Nephron (organoid): Measurements from ENCODE around the gene GTPBP4.

Experiments
- H3K27ac Mint-ChIP-seq, 3 experiments: 2 replicates each; pipeline ENCODE4 v1.8.0; 2020; ENCODE audit warnings: mixed read lengths in 3 of 3, mild to moderate bottlenecking in 2 of 3, moderate library complexity in 1 of 3
- H3K27me3 Mint-ChIP-seq: 2 replicates; pipeline ENCODE4 v1.8.0; 2021; ENCODE audit warnings: low read depth, mild to moderate bottlenecking, moderate library complexity, mixed read lengths
- H3K36me3 Mint-ChIP-seq: 2 replicates; pipeline ENCODE4 v1.8.0; 2020; ENCODE audit warnings: low read depth, mixed read lengths
- H3K4me1 Mint-ChIP-seq: 2 replicates; pipeline ENCODE4 v1.8.0; 2020; ENCODE audit warnings: mixed read lengths
- H3K4me3 Mint-ChIP-seq, 3 experiments: 2 replicates each; pipeline ENCODE4 v1.8.0; 2020; ENCODE audit warnings: mild to moderate bottlenecking in 3 of 3, mixed read lengths in 3 of 3, moderate library complexity in 2 of 3
- H3K9me3 Mint-ChIP-seq: 2 replicates; pipeline ENCODE4 v1.8.0; 2020; ENCODE audit warnings: mixed read lengths
- CTCF ChIP-seq, 3 experiments: fragments of 200-600 bp; sonication (generic); IDR thresholded peaks; one replicate each; pipeline ENCODE4 v1.5.0; 2021; ENCODE audit warnings: antibody characterized with exemption in 3 of 3; ENCODE audit not compliant: unreplicated experiment in 3 of 3

The GTPBP4 gene

GRCh38 chr10:947051-947450 lies 41.2 kb upstream of the GTPBP4 start:
- H3K27me3 Mint-ChIP-seq: no peaks in the 10 kb centered on the region
- H3K9me3 Mint-ChIP-seq: no peaks in the 10 kb centered on the region
- no peaks in the 10 kb centered on the region for H3K4me1 Mint-ChIP-seq
- H3K36me3 Mint-ChIP-seq: no peaks in the 10 kb centered on the region
- TF ChIP-seq CTCF (IDR thresholded peaks at IDR 0.05; ENCODE audit: unreplicated experiment in 3 of 3): no peak
- no peak overlapping the region for H3K27ac Mint-ChIP-seq
- no peak overlapping the region for H3K4me3 Mint-ChIP-seq

- H3K27ac Mint-ChIP-seq: no peak overlapping the region
- H3K4me3 Mint-ChIP-seq: no peak overlapping the region
- H3K36me3 Mint-ChIP-seq: no peaks in the 10 kb centered on the region
- no peak for TF ChIP-seq CTCF (IDR thresholded peaks at IDR 0.05; ENCODE audit: unreplicated experiment in 3 of 3)
- no peaks in the 10 kb centered on the region for H3K9me3 Mint-ChIP-seq
- H3K27me3 Mint-ChIP-seq: no peaks in the 10 kb centered on the region
- no peaks in the 10 kb centered on the region for H3K4me1 Mint-ChIP-seq
Measured at GRCh38 chr10:947881-948280, 40.4 kb upstream of the GTPBP4 start.

DNA sequence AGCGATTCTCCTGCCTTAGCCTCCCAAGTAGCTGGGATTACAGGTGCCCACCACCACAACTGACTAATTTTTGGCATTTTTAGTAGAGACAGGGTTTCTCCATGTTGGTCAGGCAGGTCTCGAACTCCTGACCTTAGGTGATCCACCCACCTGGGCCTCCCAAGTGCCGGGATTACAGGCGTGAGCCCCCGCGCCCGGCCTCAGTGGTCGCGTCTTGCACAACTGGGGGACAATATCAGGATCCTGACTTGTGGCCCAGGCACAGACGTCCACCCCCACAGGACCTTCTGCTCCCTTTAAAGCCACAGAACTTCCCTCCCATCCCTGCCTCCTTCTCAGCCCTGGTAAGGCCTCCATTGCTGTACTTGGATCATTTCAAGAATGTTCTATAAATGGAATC lies 39.9 kb upstream of the GTPBP4 start:
- no peaks in the 10 kb centered on the region for H3K36me3 Mint-ChIP-seq
- TF ChIP-seq CTCF (IDR thresholded peaks at IDR 0.05; ENCODE audit: unreplicated experiment in 3 of 3): no peak
- H3K9me3 Mint-ChIP-seq: no peaks in the 10 kb centered on the region
- no peak overlapping the region for H3K27ac Mint-ChIP-seq
- H3K4me3 Mint-ChIP-seq: no peak overlapping the region
- no peaks in the 10 kb centered on the region for H3K4me1 Mint-ChIP-seq
- no peaks in the 10 kb centered on the region for H3K27me3 Mint-ChIP-seq

DNA sequence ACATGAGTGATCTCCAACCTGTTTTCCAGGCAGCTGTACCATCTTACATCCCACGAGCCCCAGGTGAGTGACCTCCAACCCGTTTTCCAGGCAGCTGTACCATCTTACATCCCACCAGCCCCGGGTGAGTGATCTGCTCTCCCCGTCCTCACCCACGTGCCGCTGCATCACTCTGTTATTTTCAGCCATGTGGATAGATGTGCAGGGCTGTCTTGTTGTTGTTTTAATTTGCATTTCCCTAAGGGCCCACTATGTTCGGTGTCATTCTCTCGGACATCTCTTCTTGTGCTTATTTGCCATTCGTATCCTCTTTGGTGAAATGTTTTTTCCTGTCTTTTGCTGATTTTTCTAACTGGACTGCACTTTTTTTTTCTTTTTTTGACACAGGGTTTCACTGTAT lies 38.8 kb upstream of the GTPBP4 start:
- Mint-ChIP-seq H3K27ac (no peak overlapping the region), H3K9me3 (no peaks in the 10 kb centered on the region), H3K36me3 (no peaks in the 10 kb centered on the region), H3K4me3 (no peak overlapping the region), H3K4me1 (no peaks in the 10 kb centered on the region), H3K27me3 (peaks cover 5% of the 10 kb centered on the region)
- no peak for TF ChIP-seq CTCF (IDR thresholded peaks at IDR 0.05; ENCODE audit: unreplicated experiment in 3 of 3)

DNA sequence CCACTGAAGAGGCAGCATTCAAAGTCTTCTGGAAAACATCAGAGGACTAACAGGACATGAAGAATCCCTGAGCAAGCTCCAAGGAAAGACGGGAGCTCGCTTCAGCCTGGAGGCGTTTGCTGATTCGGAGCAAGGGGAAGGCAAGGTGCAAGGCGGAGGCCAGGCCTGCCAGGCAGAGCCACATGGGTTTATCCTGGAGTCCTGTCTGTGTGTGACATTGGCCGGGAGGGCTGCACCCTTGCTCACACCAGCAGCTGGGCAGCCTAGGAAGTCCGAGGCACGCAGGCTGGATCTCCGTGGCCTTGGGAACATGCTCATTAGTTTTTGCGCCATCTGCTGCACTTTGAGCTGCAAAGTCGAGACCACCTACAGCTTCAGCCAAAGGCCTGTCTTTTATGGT lies 34.4 kb upstream of the GTPBP4 start:
- no peak overlapping the region for H3K4me3 Mint-ChIP-seq
- H3K9me3 Mint-ChIP-seq: no peaks in the 10 kb centered on the region
- H3K27me3 Mint-ChIP-seq: peaks cover 20% of the 10 kb centered on the region
- TF ChIP-seq CTCF (IDR thresholded peaks at IDR 0.05; ENCODE audit: unreplicated experiment in 3 of 3): no peak
- no peak overlapping the region for H3K27ac Mint-ChIP-seq
- no peaks in the 10 kb centered on the region for H3K4me1 Mint-ChIP-seq
- no peaks in the 10 kb centered on the region for H3K36me3 Mint-ChIP-seq

DNA sequence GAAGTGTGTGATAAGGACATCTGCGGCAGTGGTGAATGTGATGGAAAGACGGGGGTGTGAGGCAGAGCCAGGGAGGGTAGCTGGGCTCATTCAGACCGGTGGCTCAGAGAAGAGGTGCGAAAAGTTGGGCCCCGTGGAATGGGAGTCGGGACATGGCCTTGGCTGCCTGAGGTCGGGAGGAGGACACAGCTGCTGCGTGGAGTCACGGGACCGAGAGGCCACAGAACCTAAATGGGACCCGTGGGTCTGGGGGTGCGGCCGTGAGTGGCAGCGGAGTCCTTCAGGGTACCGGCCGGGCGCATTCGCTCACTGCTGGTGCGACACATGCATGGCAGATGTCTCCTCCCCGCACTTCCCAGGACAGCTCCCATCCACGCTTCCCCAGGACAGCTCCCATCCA lies 33.8 kb upstream of the GTPBP4 start:
- Mint-ChIP-seq H3K9me3 (no peaks in the 10 kb centered on the region), H3K4me1 (no peaks in the 10 kb centered on the region), H3K4me3 (no peak overlapping the region), H3K36me3 (no peaks in the 10 kb centered on the region), H3K27ac (no peak overlapping the region), H3K27me3 (peaks cover 22% of the 10 kb centered on the region)
- TF ChIP-seq CTCF (IDR thresholded peaks at IDR 0.05; ENCODE audit: unreplicated experiment in 3 of 3): no peak
